HG02943 (cell line): ENCODE data around the gene LDLRAD3.

Source experiments
- ATAC-seq: cut with Tn5 transposase; IDR thresholded peaks from one replicate; pipeline ENCODE4 v1.9.1; 2021; ENCODE audit warnings: mild to moderate bottlenecking, low read depth, moderate library complexity; ENCODE audit not compliant: unreplicated experiment

Gene LDLRAD3

DNA sequence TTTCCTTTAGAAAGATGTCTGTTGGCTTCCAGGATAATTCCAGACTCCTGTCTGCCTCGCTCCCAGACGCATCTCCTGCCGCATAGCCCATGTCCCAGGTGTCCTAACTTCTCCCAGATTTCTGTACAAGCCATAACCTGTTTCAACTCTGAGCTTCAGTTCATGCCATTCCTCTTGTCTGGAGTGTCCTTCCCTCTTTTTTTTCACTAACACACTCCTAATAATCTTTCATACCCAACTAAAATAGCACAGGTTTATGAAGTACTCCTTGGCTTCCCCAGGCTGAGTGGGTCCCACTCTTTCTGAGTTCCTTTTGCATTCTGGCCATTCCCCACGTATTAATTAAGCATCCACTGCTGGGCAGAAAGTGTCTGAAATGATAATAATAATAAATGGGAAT, 123.0 kb downstream of the LDLRAD3 start:
- no peak for ATAC-seq

DNA sequence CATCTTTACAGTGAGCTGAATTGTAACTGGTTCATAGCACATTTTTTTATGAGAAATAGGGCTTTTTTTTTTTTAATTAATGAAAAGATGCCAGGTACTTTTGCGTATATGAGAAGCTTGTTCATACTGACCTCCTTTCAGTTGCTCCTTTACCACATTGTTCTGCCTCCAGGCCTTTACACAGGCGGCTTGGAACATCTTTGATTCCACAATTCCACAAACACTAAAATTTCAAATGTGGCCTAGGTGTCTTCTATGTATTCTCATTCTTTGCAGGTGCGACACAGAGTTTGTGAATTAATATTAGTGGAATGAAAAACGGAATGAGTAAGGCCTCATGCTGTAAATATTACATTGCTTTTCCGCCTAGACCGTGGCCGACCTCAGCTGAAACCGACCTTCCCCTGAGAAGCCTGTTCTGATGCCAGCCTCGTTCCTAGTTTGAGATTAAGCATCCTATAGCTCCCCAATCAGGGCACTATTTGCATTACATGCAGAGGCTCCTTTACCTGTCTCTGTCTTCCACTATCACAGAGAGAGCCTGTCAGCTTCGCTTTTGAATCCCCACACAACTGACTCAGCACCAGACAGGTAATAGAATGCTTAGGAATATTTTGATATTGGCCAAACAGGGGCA, 125.8 kb downstream of the LDLRAD3 start:
- no peak for ATAC-seq

DNA sequence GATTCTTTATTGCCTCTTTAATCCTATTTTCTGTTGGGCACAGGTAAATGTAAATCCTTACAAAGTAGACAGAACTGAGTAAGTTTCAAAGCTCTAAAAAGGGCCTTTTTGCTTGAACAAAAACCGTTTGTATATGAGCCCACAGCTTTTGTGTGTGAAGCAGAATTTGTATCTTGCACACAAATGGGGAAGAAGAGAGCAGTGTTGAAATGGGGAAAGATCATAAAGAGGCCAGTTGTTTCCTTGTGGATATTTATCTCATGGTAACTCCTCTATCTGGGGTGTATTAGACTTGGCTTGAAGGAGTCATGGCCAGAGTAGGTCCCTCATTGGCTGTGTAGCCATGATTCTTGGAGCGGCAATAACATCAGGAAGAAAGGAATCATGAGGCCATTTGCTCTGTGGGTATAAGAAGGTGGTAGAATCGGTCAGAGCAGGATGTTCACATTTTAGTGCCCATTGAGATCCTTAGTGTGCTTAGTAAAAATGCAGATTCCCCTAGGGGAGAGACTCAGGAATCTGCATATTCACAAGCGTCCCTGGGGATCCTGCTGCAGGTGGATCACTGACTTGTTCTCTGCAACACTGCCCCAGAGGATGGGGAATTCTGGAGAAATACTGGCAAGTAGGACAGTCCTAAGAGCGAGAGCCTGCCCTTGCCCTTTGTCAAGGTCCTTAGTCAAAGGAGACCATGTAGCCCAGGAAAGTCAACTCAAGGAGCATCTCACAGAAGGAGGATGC, 126.5 kb downstream of the LDLRAD3 start:
- no peak for ATAC-seq

DNA sequence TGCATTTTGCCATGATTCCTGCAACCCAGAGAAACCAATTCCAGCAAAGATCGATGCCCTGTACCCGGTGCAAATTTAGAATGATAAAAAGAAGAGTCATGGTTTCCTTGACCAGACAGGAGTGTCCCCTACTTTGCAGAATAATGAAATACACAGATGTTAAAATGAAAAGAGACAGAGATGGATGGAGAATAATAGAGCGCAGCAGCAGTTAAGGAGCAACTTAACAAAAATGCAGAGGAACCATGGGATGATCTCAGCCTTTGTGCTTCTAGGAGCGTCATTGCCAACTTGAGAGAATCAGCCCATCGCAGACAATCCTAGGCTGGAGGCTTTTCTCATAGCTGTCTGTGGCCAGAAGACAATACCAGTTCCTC, 127.1 kb downstream of the LDLRAD3 start:
- ATAC-seq: no peak

DNA sequence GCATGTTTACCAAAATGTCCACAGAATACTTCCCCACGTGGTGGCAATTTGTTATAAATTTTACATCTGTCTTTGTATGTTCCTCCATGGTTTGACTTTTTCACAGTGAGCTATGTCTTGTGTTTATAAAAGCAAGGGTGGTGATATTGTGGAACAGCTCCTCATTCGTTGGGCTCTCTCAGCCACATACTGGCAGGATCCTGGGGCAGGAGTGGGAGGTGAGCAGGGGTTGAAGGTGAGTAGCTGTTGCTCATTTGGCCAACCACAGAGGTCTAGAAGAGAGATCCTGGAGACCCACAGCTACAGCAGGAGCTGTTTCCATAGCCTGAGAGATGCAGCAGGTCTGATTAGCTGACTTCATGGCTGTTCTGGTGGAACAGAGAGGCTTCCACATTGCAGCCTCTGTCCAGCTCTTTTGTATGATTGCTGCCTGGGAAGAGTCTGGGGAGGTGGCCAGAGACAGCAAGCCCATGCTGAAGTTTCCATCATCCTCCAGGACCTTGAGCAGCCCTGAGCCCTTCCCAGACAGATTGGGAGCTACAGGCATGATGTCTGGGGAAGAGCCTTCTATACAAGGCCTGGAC, 128.1 kb downstream of the LDLRAD3 start:
- no peak for ATAC-seq

DNA sequence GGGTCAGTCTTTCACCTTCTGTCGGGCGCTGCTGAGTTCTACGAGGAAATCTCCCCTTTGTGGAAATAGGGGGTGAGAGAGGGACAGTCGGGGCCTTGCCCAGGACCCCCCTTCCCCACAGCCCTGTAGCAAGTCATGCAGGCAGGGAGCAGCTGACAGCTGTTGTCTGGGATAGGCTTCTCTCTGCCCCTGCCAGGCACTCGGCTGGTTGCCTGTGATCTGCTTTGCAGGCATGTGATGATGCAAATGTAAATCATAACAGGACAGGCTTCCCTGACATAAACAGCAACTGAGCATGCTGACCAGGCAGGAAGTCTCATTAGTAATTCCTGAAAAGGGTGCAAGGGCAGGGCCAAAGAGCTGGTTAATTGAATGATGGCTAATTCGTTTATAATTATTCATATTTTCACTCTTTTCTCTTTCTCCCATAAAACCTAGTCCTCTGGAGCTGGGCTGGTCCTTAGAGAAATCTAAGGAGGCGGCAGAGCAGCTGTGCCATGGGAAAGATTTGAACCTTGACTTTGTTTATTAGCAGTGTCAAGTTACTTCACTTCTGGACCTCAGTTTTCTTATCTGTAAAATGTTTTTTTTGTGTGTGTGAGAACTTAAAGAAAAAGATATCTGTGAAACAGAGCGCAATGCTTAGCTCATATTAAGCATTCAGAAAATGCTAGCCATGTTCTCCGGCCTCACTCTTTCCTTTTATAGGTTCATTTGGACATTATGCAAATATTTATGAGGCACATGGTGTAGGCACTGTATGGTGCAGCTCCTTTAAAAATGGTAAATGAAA, 129.7 kb downstream of the LDLRAD3 start:
- ATAC-seq: no peak

DNA sequence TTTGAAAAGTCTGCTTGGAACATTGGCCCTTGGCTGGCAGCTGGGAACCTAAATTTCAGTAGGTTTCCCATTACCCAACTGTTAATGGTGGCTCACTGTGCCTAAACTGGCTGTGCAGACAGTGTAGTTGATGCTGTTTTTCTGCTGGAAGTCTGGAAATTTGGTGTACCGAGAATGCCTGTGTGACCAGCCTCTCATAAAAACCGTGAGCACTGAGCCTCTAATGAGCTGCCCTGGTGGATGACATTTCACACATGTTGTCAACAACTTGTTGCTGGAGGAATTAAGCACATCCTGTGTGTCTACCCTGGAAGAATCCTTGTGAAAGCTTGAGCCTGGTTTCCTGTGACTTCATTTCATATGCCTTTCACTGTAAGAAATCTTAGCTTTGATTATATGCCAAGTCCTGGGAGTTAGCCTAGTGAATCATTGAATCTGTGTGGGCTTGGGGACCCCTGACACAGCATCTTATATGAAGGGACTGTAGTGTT, 131.1 kb downstream of the LDLRAD3 start:
- no peak for ATAC-seq

DNA sequence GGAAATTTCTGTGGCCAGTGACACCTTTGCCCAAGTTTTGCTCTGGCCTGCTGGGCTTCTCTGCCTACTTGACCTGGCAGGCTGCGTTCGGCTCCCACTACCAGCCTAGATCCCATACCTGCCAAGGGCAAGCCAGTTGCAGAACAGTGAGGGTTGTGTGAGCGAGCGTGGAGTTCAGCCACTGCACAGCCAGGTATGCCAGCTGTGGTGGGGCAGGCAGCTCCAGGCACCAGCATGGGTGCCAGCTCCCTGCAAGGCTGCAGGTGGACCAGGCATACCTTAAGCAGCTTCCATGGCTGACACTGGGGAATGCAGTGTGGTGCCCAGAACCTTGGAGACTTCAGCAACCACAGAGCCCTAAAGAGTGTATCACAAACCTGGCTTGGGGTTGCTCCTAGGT, 133.5 kb downstream of the LDLRAD3 start:
- no peak for ATAC-seq

DNA sequence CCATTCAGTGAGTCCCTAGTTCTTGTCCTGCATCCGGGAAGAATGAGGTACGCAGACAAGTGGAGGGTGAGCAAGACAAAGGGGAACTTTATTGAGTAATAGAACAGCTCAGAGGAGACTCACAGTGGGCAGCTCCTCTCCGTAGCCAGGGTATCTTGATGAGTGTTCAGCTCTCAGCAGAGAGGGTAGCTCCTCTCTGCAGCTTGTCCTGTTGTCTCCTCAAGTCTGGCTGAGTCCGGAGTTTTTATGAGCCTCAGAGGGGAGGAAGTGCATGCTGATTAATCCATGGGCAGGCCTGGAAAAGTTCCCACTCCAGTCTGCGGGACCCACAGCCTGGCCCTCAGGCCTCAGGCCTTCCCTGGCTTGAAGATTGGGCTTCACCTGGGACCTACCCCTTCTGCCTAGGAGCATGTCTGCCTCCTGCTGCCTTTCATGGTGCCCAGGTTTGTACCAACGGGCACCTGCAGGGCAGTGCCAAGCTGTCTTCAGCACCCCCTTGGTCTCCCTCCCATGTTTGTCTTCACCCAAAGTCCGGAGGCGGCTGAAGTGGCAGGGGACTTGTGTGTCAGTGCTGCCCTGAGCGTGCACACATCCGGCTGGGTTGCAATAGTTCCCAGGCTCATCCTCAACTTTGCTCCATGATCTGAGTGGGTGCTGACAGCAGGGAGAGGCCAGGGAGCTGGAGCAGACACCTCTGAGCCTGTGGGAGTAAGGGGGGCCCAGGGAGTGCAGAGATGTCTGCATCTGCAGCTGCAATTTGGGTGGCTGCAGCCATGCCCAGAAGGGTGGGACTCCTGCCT, 134.2 kb downstream of the LDLRAD3 start:
- ATAC-seq: no peak

DNA sequence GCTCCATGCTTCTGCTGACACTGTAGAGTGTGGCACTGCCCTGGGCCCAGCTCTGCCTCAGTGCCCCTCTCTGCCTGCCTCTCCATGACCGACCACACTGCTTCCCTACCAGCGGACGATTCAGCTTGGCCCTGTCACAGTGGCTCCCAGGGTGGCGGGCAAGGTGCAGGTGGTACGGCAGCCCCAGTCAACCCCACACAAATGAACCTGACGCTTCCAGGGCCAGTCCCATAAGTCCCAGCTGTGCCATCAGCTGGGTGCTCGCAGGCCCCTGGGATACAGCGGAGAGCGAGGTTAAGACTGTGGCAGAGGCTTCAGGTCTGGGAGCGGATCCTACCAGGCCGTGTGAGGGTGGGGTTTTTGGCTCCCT, 134.8 kb downstream of the LDLRAD3 start:
- no peak for ATAC-seq

DNA sequence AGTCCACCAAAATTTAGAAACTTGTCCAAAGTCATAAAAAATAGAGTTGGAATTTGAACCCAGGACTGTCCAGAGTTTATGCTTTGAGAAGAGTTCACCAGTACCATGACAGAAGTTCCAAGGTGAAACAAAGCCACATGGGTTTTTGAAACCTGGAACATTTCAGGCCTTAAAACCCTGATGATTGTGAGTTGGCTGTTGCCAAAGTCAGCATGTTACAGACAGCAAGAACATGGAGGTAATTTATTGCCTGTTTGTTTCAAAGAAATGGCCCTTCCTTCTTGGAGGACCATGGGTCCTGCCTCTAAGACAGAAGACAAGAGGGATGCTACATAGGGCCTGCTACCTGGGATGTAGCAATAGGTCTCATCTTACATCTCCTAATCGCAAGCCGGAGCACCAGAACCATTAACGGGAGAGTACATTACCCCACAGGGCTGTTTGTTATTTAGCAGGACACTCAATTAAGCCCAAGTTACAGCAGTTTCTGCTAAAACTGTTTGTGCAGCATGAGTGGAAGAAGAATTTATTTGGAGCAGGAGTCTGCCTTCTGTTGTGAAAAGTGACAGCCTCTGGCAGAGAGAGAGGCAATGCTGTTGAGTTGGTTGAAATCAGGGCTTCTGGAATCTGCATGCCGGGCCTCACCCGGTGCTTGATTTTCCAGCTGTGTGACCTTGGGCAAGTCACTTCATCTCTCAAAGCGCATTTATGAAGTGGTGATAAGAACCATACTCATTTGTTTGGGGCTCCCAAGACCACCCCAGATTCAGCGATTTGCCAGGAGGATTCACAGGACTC, 136.2 kb downstream of the LDLRAD3 start:
- ATAC-seq: no peak

DNA sequence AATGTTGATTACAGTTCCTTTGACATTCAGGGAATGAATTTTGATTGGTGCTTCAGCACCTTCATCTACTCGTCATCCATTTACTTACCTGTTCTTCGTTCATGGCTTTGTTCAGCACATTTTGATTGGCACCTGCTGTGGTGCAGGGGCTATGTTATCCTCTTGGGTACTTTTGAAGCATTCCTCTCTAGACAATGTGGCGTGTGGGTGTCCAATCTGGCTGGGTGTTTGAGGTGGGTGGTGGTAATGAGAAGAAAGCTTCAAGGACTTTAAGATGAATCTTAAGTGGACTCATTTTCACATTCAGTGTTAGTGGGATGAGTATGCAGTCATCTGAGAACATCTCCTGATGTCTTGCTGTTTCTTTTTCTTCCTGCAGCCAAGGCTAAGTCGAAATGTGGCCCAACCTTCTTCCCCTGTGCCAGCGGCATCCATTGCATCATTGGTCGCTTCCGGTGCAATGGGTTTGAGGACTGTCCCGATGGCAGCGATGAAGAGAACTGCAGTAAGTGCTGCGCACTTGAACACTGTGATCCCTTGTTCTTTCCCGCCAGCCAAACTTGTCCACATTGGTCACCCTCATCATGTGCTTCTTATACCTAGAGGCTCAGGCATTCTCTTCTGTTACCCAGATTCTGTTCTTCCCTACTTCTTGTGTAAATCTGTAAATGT, 137.5 kb downstream of the LDLRAD3 start:
- ATAC-seq: no peak

DNA sequence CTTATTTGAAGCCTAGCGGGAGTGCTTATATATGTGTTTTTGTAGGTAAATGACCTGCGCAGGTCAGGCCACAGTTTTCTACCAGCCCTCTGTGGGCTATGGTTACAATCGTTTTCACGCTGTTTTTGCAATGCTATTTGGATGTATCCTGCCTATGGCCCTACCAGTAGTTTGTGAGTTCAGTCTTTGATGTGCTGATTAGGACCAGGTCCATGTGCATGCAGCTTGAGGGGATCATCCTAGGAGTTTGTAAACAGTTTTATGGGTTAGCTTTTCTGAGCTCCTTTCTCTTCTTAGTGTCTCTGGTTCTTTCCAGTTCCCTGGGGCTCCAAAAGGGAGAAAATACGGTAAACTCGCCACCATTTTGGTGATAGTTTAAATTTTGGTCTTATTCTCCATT, 142.5 kb downstream of the LDLRAD3 start:
- ATAC-seq: no peak

DNA sequence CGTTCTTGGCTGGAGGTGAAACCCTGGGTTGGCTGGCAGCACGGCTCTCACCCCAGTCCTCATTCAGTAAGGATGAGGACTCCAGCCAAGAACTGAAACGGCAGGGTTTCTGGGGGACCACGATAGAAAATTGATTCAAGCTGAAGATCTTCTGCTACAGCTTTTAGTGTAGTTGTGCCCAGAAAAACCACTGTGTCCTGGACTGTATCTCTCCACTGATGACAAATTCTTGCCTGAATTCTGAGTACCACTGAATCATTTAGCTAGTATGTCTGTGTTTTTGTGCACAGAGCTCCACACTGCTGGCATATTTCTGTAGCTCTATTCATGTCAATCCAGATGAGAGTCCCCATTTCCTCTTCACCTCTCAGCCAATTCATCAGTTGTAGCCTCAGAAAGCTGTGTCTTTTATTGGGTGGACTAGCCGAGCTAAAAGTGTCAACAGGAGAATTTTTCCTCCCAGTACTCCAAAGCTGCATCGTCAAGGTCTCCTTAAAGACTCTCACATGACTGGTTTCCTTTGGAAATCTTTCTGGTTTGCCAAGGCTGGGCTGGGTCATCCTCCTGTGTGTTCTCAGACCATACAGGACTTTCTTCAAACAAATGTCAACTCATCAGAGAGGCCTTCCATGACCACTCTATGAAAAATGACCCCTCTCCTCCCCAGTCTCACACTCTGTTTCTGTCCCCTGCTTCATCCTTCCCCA, 144.6 kb downstream of the LDLRAD3 start:
- ATAC-seq: no peak

DNA sequence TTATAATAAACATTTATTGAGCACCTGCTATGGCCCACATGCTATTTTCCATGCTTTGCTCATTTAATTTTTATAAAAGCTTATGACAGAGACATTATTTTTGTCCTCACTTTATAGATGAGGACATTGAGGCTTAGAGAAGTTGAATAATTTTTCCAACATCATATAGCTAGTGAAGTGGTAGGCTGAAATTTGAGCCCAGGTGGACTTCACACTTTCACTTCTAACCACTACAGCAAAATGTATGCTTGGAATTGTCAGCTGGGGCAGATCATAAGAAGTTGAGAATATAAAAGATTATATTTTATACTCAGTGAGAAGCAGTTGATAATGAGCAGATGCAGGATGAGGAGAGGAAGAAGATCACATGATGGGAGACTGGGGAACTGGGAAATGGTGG, 146.1 kb downstream of the LDLRAD3 start:
- ATAC-seq: no peak

DNA sequence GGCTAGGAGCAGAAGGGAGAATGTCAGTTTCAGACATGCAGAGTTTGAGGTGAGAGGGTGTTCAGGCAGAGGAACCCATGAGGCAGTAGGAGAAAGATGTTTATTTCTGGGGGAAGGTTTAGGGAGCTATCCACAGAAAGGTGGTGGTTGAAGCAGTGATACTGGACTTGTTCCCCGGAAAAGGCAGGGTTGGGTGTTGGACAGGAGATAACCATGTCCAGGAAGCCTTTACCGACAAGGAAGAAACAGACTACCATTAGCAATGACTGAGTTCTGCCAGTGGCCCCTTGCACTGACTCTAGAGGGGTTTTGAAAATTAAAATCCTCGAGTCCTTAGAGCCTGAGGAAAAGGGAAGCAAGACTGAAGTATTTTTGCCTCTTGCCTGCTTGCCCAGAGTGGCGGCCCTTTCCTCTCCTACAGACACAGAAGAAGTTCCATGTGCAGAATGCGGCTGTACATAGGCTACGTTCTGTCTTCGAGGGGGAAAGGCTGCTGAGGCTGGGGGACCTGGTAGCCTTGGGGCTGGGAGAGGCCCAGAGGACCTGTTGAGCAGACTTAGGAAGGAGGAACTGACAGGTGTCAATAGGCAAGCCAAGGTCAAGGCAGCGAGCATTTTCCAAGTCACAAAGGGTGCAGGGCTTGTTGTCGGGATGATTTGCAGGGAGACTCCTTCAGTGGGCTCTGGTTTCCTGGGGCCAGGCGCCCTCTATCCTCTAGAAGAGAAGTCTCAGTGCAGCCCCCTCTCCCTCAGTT, 146.7 kb downstream of the LDLRAD3 start:
- no peak for ATAC-seq

DNA sequence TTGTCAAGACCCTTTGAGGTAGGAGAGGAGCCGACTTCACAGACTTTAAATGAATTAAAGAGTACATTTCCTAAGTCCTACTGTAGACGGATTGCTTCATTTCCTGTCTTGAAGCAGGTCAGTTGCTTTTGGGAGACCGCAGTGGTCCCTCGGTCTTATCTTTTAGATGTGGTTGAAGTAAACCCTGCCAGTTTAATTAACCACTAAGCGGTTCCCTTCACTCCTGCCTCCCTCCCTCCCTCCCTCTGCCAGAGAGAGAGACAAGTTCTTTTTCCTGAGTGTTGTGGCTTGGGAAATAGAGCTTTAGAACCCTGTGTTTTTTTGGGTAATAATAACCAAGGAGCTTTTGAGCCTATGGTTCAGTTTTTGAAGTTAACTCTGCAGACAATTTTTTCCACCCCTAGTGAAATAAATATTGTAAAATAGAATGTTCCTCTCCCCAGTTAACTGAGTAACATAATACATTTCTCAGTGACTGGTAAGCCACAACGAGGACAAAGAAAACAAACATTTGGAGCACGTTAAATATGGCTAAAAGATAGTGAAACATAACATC, 147.5 kb downstream of the LDLRAD3 start:
- no peak for ATAC-seq
